Gastroesophageal sphincter (tissue), 4 donors: ENCODE data around the gene TENT4B. TPM values are rescaled to one million over a fixed set of nuclear protein-coding genes. Genes with fewer than 3 reads are reported as not detected.

Source experiments
- ATAC-seq: fragments of 150-250 bp; one replicate; pipeline ENCODE4 v1.9.1; 2016; ENCODE audit warnings: mild to moderate bottlenecking, moderate library complexity
- H3K27ac ChIP-seq, 4 donors: fragments of 200-600 bp; sonication (generic) in 3 of 4; 1 replicate in 3 of 4; 2 replicates in 1 of 4; pipeline ENCODE4 v1.5.1; 2016 to 2019
- H3K27me3 ChIP-seq: fragments of 200-600 bp; sonication (generic); one replicate; pipeline ENCODE4 v1.5.1; 2019
- H3K36me3 ChIP-seq, 2 donors: fragments of 200-600 bp; sonication (generic); one replicate each; pipeline ENCODE4 v1.5.1; 2019; ENCODE audit warnings: control low read depth in 1 of 2
- H3K4me1 ChIP-seq, 3 donors: fragments of 200-600 bp; sonication (generic); 1 replicate in 2 of 3; 2 replicates in 1 of 3; pipeline ENCODE4 v1.5.1; 2016 to 2019; ENCODE audit warnings: control low read depth in 2 of 3
- H3K4me3 ChIP-seq, 2 donors: fragments of 200-600 bp; sonication (generic); one replicate each; pipeline ENCODE4 v1.5.1; 2019; ENCODE audit warnings: mild to moderate bottlenecking in 1 of 2, moderate library complexity in 1 of 2
- H3K9me3 ChIP-seq, 3 donors: fragments of 200-600 bp; sonication (generic); one replicate each; pipeline ENCODE4 v1.5.1; 2017 to 2019; ENCODE audit warnings: control low read depth in 2 of 3
- EP300 ChIP-seq: sonication (generic); formaldehyde crosslinking; IDR thresholded peaks from one replicate; pipeline ENCODE4 v1.6.1; 2017; ENCODE audit warnings: antibody characterized with exemption, mild to moderate bottlenecking
- POLR2A ChIP-seq, 2 donors: fragments of 450-650 bp; IDR thresholded peaks; one replicate each; pipeline ENCODE4 v1.6.1; 2017; ENCODE audit warnings: antibody characterized with exemption in 2 of 2, mild to moderate bottlenecking in 2 of 2, moderate library complexity in 1 of 2
- POLR2AphosphoS5 ChIP-seq: sonication (generic); formaldehyde crosslinking; IDR thresholded peaks from one replicate; pipeline ENCODE4 v1.6.1; 2017; ENCODE audit warnings: antibody characterized with exemption
- WGBS, 2 donors: methylation state at CpG; one replicate each; pipeline ENCODE4 v1.1.5; 2018; ENCODE audit warnings: low coverage in 1 of 2; 5-methylcytosine and 5-hydroxymethylcytosine counted together
- total RNA-seq, 4 donors: library from RNA; depleted of rRNA; stranded (reverse); fragments of >200 nt; gene quantifications; one replicate each; pipeline ENCODE4 v1.1.0, GENCODE V29; 2016
- TF ChIP-seq, protein P1 (sequence below), 4 experiments: fragments of 200-600 bp in 2 of 4; fragments of 450-650 bp in 2 of 4; sonication (generic) in 1 of 4; IDR thresholded peaks; one replicate each; pipeline ENCODE4 v1.5.1; 2017 to 2019; ENCODE audit warnings: antibody characterized with exemption in 4 of 4, mild to moderate bottlenecking in 2 of 4, moderate library complexity in 2 of 4

The TENT4B gene
- total RNA-seq, 4 donors from 2014 or later: 13.9 to 25.7 (median 20.9) TPM

DNA sequence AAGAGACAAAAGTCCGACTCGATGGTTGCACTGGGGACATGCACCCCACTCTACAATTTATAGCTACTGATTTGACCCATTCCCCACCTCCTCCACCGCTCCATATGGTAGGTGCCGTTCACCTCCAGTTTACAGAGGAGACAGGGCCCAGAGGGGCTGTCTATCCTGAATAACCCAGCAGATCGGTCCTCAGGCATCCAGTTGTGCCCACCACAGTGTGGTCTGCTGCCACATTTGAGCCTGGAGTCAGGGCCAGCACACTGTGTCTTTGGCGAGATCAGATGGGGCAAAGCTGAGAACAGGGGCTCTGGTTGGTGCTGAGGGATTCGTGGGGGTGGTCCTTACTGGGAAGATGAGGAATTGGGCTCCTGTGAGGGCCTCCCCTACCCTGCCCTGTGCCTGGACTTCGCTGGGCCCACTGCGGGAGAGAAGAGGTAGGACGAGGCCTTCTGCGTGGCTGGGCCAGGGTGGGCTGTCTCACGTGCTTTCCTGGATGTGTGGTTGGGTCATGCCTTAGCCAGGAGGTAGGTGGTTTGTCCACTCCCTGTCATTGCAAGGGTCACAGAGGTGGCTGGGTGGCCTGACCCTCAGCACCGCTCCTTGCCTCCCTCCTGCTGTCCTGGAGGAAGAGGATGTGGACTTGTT lies 116.1 kb downstream of the TENT4B start:
- Histone ChIP-seq H3K27me3 (no peaks in the 10 kb centered on the region), H3K4me1 (peaks cover 0 to 27% (median 4%) of the 10 kb centered on the region in 3 donors), H3K4me3 (no peak overlapping the region), H3K27ac (no peak overlapping the region), H3K36me3 (no peaks in the 10 kb centered on the region), H3K9me3 (no peaks in the 10 kb centered on the region)
- WGBS, 2 donors: 89 to 100% methylated on average over 1 to 2 of the region's 13 CpGs
- TF ChIP-seq POLR2A (IDR thresholded peaks at IDR 0.05) (no peak), EP300 (no peak), POLR2AphosphoS5 (no peak)
- TF ChIP-seq, protein P1, sequence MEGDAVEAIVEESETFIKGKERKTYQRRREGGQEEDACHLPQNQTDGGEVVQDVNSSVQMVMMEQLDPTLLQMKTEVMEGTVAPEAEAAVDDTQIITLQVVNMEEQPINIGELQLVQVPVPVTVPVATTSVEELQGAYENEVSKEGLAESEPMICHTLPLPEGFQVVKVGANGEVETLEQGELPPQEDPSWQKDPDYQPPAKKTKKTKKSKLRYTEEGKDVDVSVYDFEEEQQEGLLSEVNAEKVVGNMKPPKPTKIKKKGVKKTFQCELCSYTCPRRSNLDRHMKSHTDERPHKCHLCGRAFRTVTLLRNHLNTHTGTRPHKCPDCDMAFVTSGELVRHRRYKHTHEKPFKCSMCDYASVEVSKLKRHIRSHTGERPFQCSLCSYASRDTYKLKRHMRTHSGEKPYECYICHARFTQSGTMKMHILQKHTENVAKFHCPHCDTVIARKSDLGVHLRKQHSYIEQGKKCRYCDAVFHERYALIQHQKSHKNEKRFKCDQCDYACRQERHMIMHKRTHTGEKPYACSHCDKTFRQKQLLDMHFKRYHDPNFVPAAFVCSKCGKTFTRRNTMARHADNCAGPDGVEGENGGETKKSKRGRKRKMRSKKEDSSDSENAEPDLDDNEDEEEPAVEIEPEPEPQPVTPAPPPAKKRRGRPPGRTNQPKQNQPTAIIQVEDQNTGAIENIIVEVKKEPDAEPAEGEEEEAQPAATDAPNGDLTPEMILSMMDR (IDR thresholded peaks at IDR 0.05): no peak
- ATAC-seq: no peak

DNA sequence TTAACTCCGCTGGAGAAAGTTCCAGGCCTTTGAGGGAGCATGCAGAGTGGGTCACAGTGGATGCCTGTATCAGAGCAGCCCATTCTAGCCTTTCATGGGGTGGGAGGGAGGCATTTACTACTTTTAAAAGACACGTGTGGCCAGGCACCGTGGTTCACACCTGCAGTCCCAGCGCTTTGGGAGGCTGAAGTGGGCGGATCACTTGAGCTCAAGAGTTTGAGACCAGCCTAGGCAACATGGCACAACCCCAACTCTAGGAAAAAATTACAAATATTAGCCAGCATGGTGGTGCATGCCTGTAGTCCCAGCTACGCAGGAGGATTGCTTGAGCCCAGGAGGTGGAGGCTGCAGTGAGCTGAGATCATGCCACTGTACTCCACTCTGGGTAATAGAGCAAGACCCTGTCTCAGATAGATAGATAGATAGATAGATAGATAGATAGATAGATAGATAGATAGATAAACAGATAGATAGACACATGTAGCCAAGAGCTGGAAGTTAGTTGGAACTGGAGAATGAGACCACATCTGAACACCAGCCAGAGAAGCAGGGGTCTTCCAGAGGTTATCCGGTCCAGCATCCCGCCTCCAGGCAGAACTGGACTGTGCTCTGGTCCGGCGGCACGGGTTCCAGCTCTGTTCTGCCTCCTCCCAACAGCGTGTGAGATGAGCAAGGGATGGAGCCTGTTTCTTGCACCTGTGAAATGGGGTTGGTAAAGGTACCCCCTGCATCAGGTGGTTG lies 116.8 kb downstream of the TENT4B start:
- Histone ChIP-seq H3K4me3 (no peak overlapping the region), H3K27ac (no peak overlapping the region), H3K4me1 (peaks cover 0 to 27% (median 4%) of the 10 kb centered on the region in 3 donors), H3K36me3 (no peaks in the 10 kb centered on the region), H3K9me3 (no peaks in the 10 kb centered on the region), H3K27me3 (no peaks in the 10 kb centered on the region)
- TF ChIP-seq POLR2A (IDR thresholded peaks at IDR 0.05): no peak
- TF ChIP-seq, protein P1 (IDR thresholded peaks at IDR 0.05): no peak
- 88% methylated on average over 7 to 9 of the region's 12 CpGs for WGBS, 2 donors
- no peak for ATAC-seq

DNA sequence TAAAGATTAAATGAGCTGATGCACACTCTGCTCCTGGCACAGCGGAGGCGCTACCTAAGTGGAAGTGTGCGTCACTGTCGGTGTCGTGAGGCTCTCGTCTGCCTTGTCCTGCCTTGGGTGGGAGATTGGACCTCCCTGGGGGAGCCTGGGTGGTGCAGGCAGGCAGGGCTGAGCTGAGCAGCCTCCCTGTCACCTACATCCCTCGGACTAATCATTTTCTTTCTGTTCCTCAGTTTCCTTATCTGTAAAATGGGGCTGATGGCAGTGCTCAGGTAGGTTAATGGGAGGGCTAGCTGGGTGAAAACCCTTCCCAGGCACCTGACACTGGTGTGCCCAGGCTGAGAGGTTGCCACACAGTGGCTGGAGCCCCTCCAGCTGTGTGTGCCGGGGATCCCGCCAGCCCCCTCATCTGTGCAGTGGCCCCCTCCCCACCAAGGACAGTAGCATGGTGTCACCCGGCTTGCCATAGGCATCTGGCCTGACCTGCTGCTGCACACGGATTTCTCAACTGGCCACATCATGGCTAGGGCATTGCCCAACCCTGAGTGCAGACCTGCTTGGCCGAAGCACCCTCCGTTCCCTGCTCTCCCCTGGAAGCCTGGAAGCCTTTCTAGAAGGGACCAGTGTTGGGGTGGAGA lies 117.5 kb downstream of the TENT4B start:
- Histone ChIP-seq H3K4me1 (peaks cover 0 to 24% (median 4%) of the 10 kb centered on the region in 3 donors), H3K27me3 (no peaks in the 10 kb centered on the region), H3K4me3 (no peak overlapping the region), H3K9me3 (no peaks in the 10 kb centered on the region), H3K27ac (no peak overlapping the region), H3K36me3 (no peaks in the 10 kb centered on the region)
- no peak for TF ChIP-seq POLR2A (IDR thresholded peaks at IDR 0.05)
- TF ChIP-seq, protein P1 (IDR thresholded peaks at IDR 0.05): no peak
- no peak for TF ChIP-seq POLR2AphosphoS5
- TF ChIP-seq EP300: no peak
- ATAC-seq: no peak
- WGBS, 2 donors: 100% methylated on average over 5 of the region's 13 CpGs; no CpG with 5 or more reads in 1 of the 2 donors

DNA sequence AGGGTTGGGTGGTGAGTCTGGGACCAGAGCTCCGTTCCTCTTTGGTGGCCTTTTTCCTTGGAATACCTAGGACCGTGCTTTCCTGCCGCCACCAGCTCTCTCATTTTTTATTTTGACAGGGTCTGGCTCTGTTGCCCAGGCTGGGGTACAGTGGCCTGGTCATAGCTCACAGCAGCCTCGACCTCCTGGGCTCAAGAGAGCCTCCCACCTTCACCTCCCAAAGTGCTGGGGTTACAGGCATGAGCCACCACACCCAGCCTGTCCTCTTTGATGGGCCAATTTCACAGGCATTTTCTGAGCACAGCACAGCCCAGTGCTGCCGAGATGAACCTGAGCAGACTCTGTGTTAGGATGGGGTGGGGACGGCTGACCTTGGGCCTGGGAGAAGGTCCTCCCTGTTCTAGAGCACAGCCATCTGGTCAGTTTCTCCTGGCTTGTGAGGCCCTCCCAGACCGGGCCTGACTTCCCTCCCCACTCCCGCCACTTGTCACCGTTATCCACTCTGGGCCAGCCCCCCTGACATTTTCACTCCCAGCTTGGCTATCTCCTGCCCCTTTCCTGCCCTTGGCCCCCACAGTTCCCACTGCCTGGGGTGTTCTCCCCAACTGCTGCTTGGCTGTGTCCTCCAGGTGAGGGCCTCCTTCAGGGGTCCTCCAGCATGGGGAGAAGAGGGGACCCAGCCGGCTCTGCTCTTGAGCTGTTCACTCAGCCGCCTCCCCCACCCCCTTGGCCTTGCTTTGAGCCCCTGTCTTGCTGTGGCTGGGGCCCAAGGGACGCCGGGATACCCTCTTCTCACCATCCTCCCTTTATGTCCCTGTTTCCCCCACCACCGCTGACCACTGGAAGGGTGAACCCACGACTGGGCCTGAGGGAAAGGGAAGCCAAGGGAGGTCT lies 118.3 kb downstream of the TENT4B start:
- H3K36me3 ChIP-seq: no peaks in the 10 kb centered on the region
- H3K27me3 ChIP-seq: no peaks in the 10 kb centered on the region
- peaks cover 0 to 16% (median 0%) of the 10 kb centered on the region in 3 donors for H3K4me1 ChIP-seq
- H3K27ac ChIP-seq: peak overlapping the region in 1 of 4 donors; percentile 33
- 73 to 82% methylated on average over 2 of the region's 15 CpGs for WGBS, 2 donors
- no peak for TF ChIP-seq POLR2A (IDR thresholded peaks at IDR 0.05)
- H3K9me3 ChIP-seq: no peaks in the 10 kb centered on the region
- ATAC-seq: no peak
- no peak overlapping the region for H3K4me3 ChIP-seq

DNA sequence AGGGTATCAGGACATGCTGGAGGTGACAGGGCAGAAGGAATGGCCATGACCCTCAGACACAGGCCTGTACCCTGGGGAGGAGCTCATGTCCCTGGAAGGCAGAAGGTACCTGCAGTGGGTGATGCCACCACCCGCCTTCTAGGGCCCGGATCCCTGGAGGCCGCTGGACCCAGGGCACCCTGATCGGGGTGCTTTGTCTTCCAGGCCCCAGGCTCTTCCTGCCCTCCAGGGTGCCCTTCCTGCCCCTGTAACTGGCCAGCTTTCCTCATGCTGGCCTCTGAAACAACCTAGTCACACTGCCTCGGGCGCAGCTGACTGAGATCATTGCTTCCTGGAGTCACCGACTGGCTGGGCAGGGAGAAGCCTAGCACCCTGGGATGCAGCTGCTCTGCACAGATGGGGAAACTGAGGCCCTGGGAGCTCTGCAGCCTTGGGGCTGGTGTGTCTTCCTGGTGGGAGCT lies 119.0 kb downstream of the TENT4B start:
- Histone ChIP-seq H3K4me3 (no peak overlapping the region), H3K27me3 (no peaks in the 10 kb centered on the region), H3K4me1 (peaks cover 0 to 9% (median 0%) of the 10 kb centered on the region in 3 donors), H3K36me3 (no peaks in the 10 kb centered on the region), H3K9me3 (no peaks in the 10 kb centered on the region), H3K27ac (peak overlapping the region in 1 of 4 donors; percentile 33)
- no peak for ATAC-seq
- no CpG with 5 or more reads among the region's 7 CpGs for WGBS, 2 donors
- TF ChIP-seq, protein P1 (IDR thresholded peaks at IDR 0.05): no peak
- TF ChIP-seq POLR2A (IDR thresholded peaks at IDR 0.05) (no peak), EP300 (no peak), POLR2AphosphoS5 (no peak)
